Measurements from ENCODE around the gene DMRTC1. TPM values are rescaled to one million over a fixed set of nuclear protein-coding genes. Genes with fewer than 3 reads are reported as not detected.
"Not testable (repeated sequence)": the region's sequence is repeated elsewhere in the genome, so short reads cannot be mapped to it uniquely, and the experiment has no call there.

The DMRTC1 gene
- total RNA-seq, 1 donor from 2014 or later, result 0.38 TPM

GRCh38 chrX:72912315-72912714 lies 31.3 kb downstream of the DMRTC1 start, which contains the start of gene FAM236C:
FAM236C (plus strand) TSS chrX:72912615; CDS start chrX:72912715, 100 bp downstream.
- not testable (repeated sequence) for H3K9me3 Mint-ChIP-seq (ENCODE audit: unreplicated experiment); H3K27me3 Mint-ChIP-seq (ENCODE audit: unreplicated experiment)

GRCh38 chrX:72889740-72890139 lies 53.9 kb downstream of the DMRTC1 start:
- not testable (repeated sequence) for H3K27ac Mint-ChIP-seq (ENCODE audit: unreplicated experiment)

More at GRCh38 chrX:72912315-72912714, 31.3 kb downstream of the DMRTC1 start, which contains the start of gene FAM236C:
- H3K4me1 Mint-ChIP-seq (ENCODE audit: unreplicated experiment); DNase-seq (ENCODE audit: low spot score); H3K4me3 Mint-ChIP-seq (ENCODE audit: unreplicated experiment); H3K27ac Mint-ChIP-seq (ENCODE audit: unreplicated experiment); H3K36me3 Mint-ChIP-seq (ENCODE audit: low read depth, unreplicated experiment): not testable (repeated sequence)

GRCh38 chrX:72882898-72883297 lies 60.7 kb downstream of the DMRTC1 start:
- not testable (repeated sequence) for H3K4me3 Mint-ChIP-seq (ENCODE audit: unreplicated experiment); H3K27ac Mint-ChIP-seq (ENCODE audit: unreplicated experiment); H3K27me3 Mint-ChIP-seq (ENCODE audit: unreplicated experiment); H3K4me1 Mint-ChIP-seq (ENCODE audit: unreplicated experiment); H3K9me3 Mint-ChIP-seq (ENCODE audit: unreplicated experiment); H3K36me3 Mint-ChIP-seq (ENCODE audit: low read depth, unreplicated experiment); DNase-seq (ENCODE audit: low spot score)

More at GRCh38 chrX:72889740-72890139, 53.9 kb downstream of the DMRTC1 start:
- not testable (repeated sequence) for H3K36me3 Mint-ChIP-seq (ENCODE audit: low read depth, unreplicated experiment); H3K4me3 Mint-ChIP-seq (ENCODE audit: unreplicated experiment); H3K27me3 Mint-ChIP-seq (ENCODE audit: unreplicated experiment); H3K9me3 Mint-ChIP-seq (ENCODE audit: unreplicated experiment); H3K4me1 Mint-ChIP-seq (ENCODE audit: unreplicated experiment); DNase-seq (ENCODE audit: low spot score)

- H3K36me3 Mint-ChIP-seq (ENCODE audit: low read depth, unreplicated experiment), result not testable (repeated sequence)
Measured at GRCh38 chrX:72837532-72837931, 106.1 kb downstream of the DMRTC1 start.

GRCh38 chrX:72830701-72831100 lies 112.9 kb downstream of the DMRTC1 start:
- H3K27me3 Mint-ChIP-seq (ENCODE audit: unreplicated experiment); H3K27ac Mint-ChIP-seq (ENCODE audit: unreplicated experiment); H3K4me3 Mint-ChIP-seq (ENCODE audit: unreplicated experiment); H3K4me1 Mint-ChIP-seq (ENCODE audit: unreplicated experiment); H3K36me3 Mint-ChIP-seq (ENCODE audit: low read depth, unreplicated experiment); DNase-seq (ENCODE audit: low spot score); H3K9me3 Mint-ChIP-seq (ENCODE audit: unreplicated experiment): not testable (repeated sequence)

More at GRCh38 chrX:72837532-72837931, 106.1 kb downstream of the DMRTC1 start:
- H3K27me3 Mint-ChIP-seq (ENCODE audit: unreplicated experiment); H3K9me3 Mint-ChIP-seq (ENCODE audit: unreplicated experiment); H3K4me1 Mint-ChIP-seq (ENCODE audit: unreplicated experiment); H3K27ac Mint-ChIP-seq (ENCODE audit: unreplicated experiment); H3K4me3 Mint-ChIP-seq (ENCODE audit: unreplicated experiment); DNase-seq (ENCODE audit: low spot score): not testable (repeated sequence)

Other genes with a start within 250 kb of the DMRTC1 start
- gene PHKA1, start 229.5 kb downstream of the DMRTC1 start, total RNA-seq (ENCODE audit: unreplicated experiment), result 4.0 TPM
- gene DMRTC1B, start 166.9 kb downstream of the DMRTC1 start, total RNA-seq (ENCODE audit: unreplicated experiment), result 1.3 TPM
- gene FAM236B, start 161.2 kb downstream of the DMRTC1 start, total RNA-seq (ENCODE audit: unreplicated experiment), result not detected
- gene FAM236D, start 135.6 kb downstream of the DMRTC1 start, total RNA-seq (ENCODE audit: unreplicated experiment), result not detected
- not detected for gene FAM236C, start 31.2 kb downstream of the DMRTC1 start, total RNA-seq (ENCODE audit: unreplicated experiment)
- gene FAM236A, start 5.6 kb downstream of the DMRTC1 start, total RNA-seq (ENCODE audit: unreplicated experiment), result not detected
- 9.4 TPM for gene PABPC1L2B, start 59.1 kb upstream of the DMRTC1 start, total RNA-seq (ENCODE audit: unreplicated experiment)
- gene PABPC1L2A, start 135.7 kb upstream of the DMRTC1 start, total RNA-seq (ENCODE audit: unreplicated experiment), result 3.8 TPM